ENCODE results near the gene MAB21L3.

The MAB21L3 gene

GRCh38 chr1:116167625-116168276, 56.6 kb downstream of the MAB21L3 start:
- no peak for DNase-seq (ENCODE audit: low read depth)
- H3K4me3 ChIP-seq (ENCODE audit: low read length): peak overlapping the region; percentile 63
- TF ChIP-seq CTCF (conservative IDR thresholded peaks at IDR 0.05; ENCODE audit: low read depth, low read length): no peak

- peak overlapping the region; percentile 63 for H3K4me3 ChIP-seq (ENCODE audit: low read length)
- no peak for DNase-seq (ENCODE audit: low read depth)
- TF ChIP-seq CTCF (conservative IDR thresholded peaks at IDR 0.05; ENCODE audit: low read depth, low read length): peak; percentile 78
Measured at GRCh38 chr1:116168277-116169032, 57.3 kb downstream of the MAB21L3 start.

GRCh38 chr1:116169898-116170297, 58.7 kb downstream of the MAB21L3 start:
- no peak overlapping the region for H3K4me3 ChIP-seq (ENCODE audit: low read length)
- DNase-seq (ENCODE audit: low read depth): no peak
- no peak for TF ChIP-seq CTCF (conservative IDR thresholded peaks at IDR 0.05; ENCODE audit: low read depth, low read length)

GRCh38 chr1:116170721-116171589, 59.8 kb downstream of the MAB21L3 start:
- no peak for TF ChIP-seq CTCF (conservative IDR thresholded peaks at IDR 0.05; ENCODE audit: low read depth, low read length)
- DNase-seq (ENCODE audit: low read depth): no peak
- H3K4me3 ChIP-seq (ENCODE audit: low read length): no peak overlapping the region

GRCh38 chr1:116172666-116173065, 61.5 kb downstream of the MAB21L3 start:
- DNase-seq (ENCODE audit: low read depth): no peak
- no peak overlapping the region for H3K4me3 ChIP-seq (ENCODE audit: low read length)
- TF ChIP-seq CTCF (conservative IDR thresholded peaks at IDR 0.05; ENCODE audit: low read depth, low read length): no peak

GRCh38 chr1:116175611-116176010, 64.4 kb downstream of the MAB21L3 start:
- H3K4me3 ChIP-seq (ENCODE audit: low read length): no peak overlapping the region
- DNase-seq (ENCODE audit: low read depth): no peak
- TF ChIP-seq CTCF (conservative IDR thresholded peaks at IDR 0.05; ENCODE audit: low read depth, low read length): no peak
